Stomach (tissue), 9 donors: ENCODE results near the gene ERC2. TPM values are rescaled to one million over a fixed set of nuclear protein-coding genes. Genes with fewer than 3 reads are reported as not detected.

Source experiments
- DNase-seq, 2 donors: peaks; one replicate each; pipeline versions ENCODE4 v3.0.0 to v3.0.0-alpha.2; 2013 to 2019
- H3K27ac ChIP-seq, 5 donors: fragments of 200-600 bp in 4 of 5; sonication (generic) in 4 of 5; one replicate each; pipeline ENCODE4 v1.5.1; 2013 to 2019; ENCODE audit warnings: mild to moderate bottlenecking in 1 of 5, moderate library complexity in 1 of 5
- H3K27me3 ChIP-seq, 3 donors: fragments of 200-600 bp; sonication (generic); one replicate each; pipeline ENCODE4 v1.5.1; 2017 to 2019; ENCODE audit warnings: mixed run types in 1 of 3
- H3K36me3 ChIP-seq, 4 donors: fragments of 200-600 bp; sonication (generic); 1 replicate in 3 of 4; 2 replicates in 1 of 4; pipeline ENCODE4 v1.5.1; 2016 to 2019
- H3K4me1 ChIP-seq, 4 donors: fragments of 200-600 bp; sonication (generic); one replicate each; pipeline ENCODE4 v1.5.1; 2016 to 2019
- H3K4me3 ChIP-seq, 4 donors: fragments of 200-600 bp; sonication (generic) in 3 of 4; one replicate each; pipeline ENCODE4 v1.5.1; 2016 to 2019; ENCODE audit warnings: mild to moderate bottlenecking in 1 of 4
- H3K9me3 ChIP-seq, 4 donors: fragments of 200-600 bp; sonication (generic); one replicate each; pipeline ENCODE4 v1.5.1; 2016 to 2019
- CTCF ChIP-seq, 7 experiments: fragments of 450-650 bp in 4 of 7; fragments of 200-600 bp in 3 of 7; sonication (generic) in 3 of 7; IDR thresholded peaks; one replicate each; pipeline ENCODE4 v1.5.1; 2016 to 2019; ENCODE audit warnings: antibody characterized with exemption in 7 of 7, control low read depth in 2 of 7, mild to moderate bottlenecking in 1 of 7
- EP300 ChIP-seq: sonication (generic); formaldehyde crosslinking; IDR thresholded peaks from one replicate; pipeline ENCODE4 v1.6.1; 2017; ENCODE audit warnings: antibody characterized with exemption
- POLR2A ChIP-seq, 4 donors: fragments of 450-650 bp; IDR thresholded peaks; one replicate each; pipeline ENCODE4 v1.6.1; 2016; ENCODE audit warnings: antibody characterized with exemption in 4 of 4, control low read depth in 2 of 4, mild to moderate bottlenecking in 1 of 4, moderate library complexity in 1 of 4
- POLR2AphosphoS5 ChIP-seq, 3 donors: sonication (generic); formaldehyde crosslinking; IDR thresholded peaks; one replicate each; pipeline ENCODE4 v1.6.1; 2016; ENCODE audit warnings: antibody characterized with exemption in 3 of 3
- WGBS, 5 donors: extraction: QIAGEN DNeasy Blood & Tissue Kit in 3 of 5; methylation state at CpG; one replicate each; pipeline versions ENCODE4 v1.1.5 to v1.1.7; 2013 to 2018; 5-methylcytosine and 5-hydroxymethylcytosine counted together
- intact Hi-C: fragments of 100-400 bp; cut with DNase I; formaldehyde crosslinking; loops from one replicate; pipeline ENCODE4 v1.15.1; 2023; ENCODE audit warnings: low total_unique reads
- polyA plus RNA-seq, 3 donors: library from polyadenylated mRNA; stranded (reverse); fragments of 200-250 nt; gene quantifications; one replicate each; pipeline ENCODE4 v1.2.3, GENCODE V29; 2013
- total RNA-seq, 5 donors: library from RNA; depleted of rRNA; stranded (reverse); fragments of >200 nt; gene quantifications; one replicate each; pipeline versions ENCODE4 v1.1.0 to v1.2.3, GENCODE V29; 2014 to 2016
- donor health status: healthy with polysubstance abuse.
- donor health status: Bipolar disorder and iron deficiency.
- donor health status: healthy.

The ERC2 gene
- total and polyA plus RNA-seq, 8 donors: 0.43 to 3.1 (median 1.3) TPM; not detected in 2

- TF ChIP-seq EP300: no peak
- no peak for TF ChIP-seq POLR2AphosphoS5 (IDR thresholded peaks at IDR 0.05)
- TF ChIP-seq CTCF (IDR thresholded peaks at IDR 0.05): no peak
- no peak for TF ChIP-seq POLR2A (IDR thresholded peaks at IDR 0.05)
Measured at GRCh38 chr3:55894605-55895004, 573.7 kb downstream of the ERC2 start.

DNA sequence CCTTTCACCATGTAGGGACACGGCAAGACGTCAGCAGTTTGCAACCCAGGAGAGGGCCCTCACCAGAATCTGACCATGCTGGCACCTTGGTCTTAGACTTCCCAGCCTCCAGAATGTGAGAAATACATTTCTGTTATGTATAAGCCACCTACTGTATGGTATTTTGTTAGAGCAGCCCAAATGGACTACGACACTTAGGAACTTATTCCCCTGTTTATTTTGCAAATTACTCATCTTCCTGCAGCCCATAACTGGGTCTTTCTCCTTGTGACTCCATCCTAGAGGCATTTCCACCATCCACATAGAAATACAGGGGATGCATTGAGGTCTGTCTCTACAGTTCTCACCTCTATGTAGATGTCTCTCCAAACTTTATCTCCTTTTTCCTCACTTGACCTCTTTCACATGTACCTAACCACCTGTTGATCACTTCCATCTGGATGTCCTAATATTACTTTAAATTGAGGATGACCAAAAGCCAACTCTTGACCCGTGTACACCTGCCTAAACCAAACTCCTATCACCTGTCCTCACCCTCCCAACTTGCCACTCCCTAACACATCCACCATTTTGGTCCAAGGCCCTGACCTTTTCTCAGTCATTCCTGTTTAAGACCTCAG lies 575.1 kb downstream of the ERC2 start:
- Histone ChIP-seq H3K27me3 (peaks cover 0 to under 1% (median 0%) of the 10 kb centered on the region in 3 donors), H3K27ac (no peak overlapping the region), H3K4me3 (no peak overlapping the region), H3K9me3 (no peaks in the 10 kb centered on the region), H3K36me3 (no peaks in the 10 kb centered on the region), H3K4me1 (no peaks in the 10 kb centered on the region)
- TF ChIP-seq POLR2AphosphoS5 (IDR thresholded peaks at IDR 0.05): no peak
- no peak for TF ChIP-seq POLR2A (IDR thresholded peaks at IDR 0.05)
- no peak for TF ChIP-seq EP300
- no peak for TF ChIP-seq CTCF (IDR thresholded peaks at IDR 0.05)
- intact Hi-C loops: no loop called here
- no peak for DNase-seq
- 63 to 86% (median 75%) methylated on average over 4 of the region's 4 CpGs for WGBS, 5 donors

More at GRCh38 chr3:55894605-55895004, 573.7 kb downstream of the ERC2 start:
- no peak overlapping the region for H3K4me3 ChIP-seq
- WGBS, 5 donors: 77 to 97% (median 81%) methylated on average over 2 of the region's 2 CpGs
- H3K36me3 ChIP-seq: no peaks in the 10 kb centered on the region
- no peak overlapping the region for H3K27ac ChIP-seq
- H3K27me3 ChIP-seq: peaks cover 0 to 5% (median 0%) of the 10 kb centered on the region in 3 donors
- DNase-seq: no peak
- H3K9me3 ChIP-seq: no peaks in the 10 kb centered on the region
- intact Hi-C loops: no loop called here
- H3K4me1 ChIP-seq: no peaks in the 10 kb centered on the region

GRCh38 chr3:55891106-55891505 lies 577.2 kb downstream of the ERC2 start:
- Histone ChIP-seq H3K4me3 (no peak overlapping the region), H3K27ac (no peak overlapping the region), H3K9me3 (no peaks in the 10 kb centered on the region), H3K36me3 (no peaks in the 10 kb centered on the region), H3K4me1 (no peaks in the 10 kb centered on the region), H3K27me3 (no peaks in the 10 kb centered on the region)
- TF ChIP-seq EP300: no peak
- no peak for TF ChIP-seq POLR2A (IDR thresholded peaks at IDR 0.05)
- TF ChIP-seq CTCF (IDR thresholded peaks at IDR 0.05): no peak
- TF ChIP-seq POLR2AphosphoS5 (IDR thresholded peaks at IDR 0.05): no peak
- 69 to 93% (median 79%) methylated on average over 2 of the region's 2 CpGs for WGBS, 5 donors
- no peak for DNase-seq
- intact Hi-C loops: no loop called here

- TF ChIP-seq POLR2AphosphoS5 (IDR thresholded peaks at IDR 0.05) (no peak), POLR2A (IDR thresholded peaks at IDR 0.05) (no peak), CTCF (IDR thresholded peaks at IDR 0.05) (no peak), EP300 (no peak)
Measured at GRCh38 chr3:55888282-55888885, 579.9 kb downstream of the ERC2 start.

More at GRCh38 chr3:55888282-55888885, 579.9 kb downstream of the ERC2 start:
- no peak for DNase-seq
- whole genome bisulfite sequencing, 5 donors: 85 to 93% (median 90%) methylated on average over 7 of the region's 7 CpGs
- H3K36me3 ChIP-seq: no peaks in the 10 kb centered on the region
- intact Hi-C loops: no loop called here
- H3K4me1 ChIP-seq: no peaks in the 10 kb centered on the region
- H3K9me3 ChIP-seq: no peaks in the 10 kb centered on the region
- no peak overlapping the region for H3K27ac ChIP-seq
- H3K27me3 ChIP-seq: no peaks in the 10 kb centered on the region
- no peak overlapping the region for H3K4me3 ChIP-seq
